ENCODE data around the gene TFPI.

DNA sequence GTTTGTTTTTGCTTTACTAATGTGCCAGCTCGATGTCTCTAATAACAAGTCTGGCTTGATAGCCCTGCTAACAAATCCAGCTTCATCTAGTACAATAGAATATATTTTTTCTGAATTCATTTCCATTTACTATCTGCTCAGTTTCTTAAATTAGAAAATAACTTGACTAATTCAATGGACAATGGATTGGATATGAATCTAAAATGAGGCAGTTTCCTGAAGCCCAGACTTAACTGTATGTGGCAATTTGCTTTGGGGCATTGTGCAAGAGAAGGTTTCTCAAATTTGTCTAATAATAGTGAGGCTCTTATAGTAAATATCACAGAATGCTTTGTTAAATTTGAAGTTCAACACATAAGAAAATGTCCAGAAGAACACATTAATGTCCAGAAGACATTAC lies 132.0 kb downstream of the TFPI start:
- TF ChIP-seq CHD7 (IDR thresholded peaks at IDR 0.05; ENCODE audit: insufficient replicate concordance, low read length) (no peak), HDAC2 (IDR thresholded peaks at IDR 0.05; ENCODE audit: borderline replicate concordance in 1 of 2, low read depth in 2 of 2, low read length in 2 of 2) (no peak), BCL11A (IDR thresholded peaks at IDR 0.05; ENCODE audit: low read depth in 2 of 2, low read length in 2 of 2) (no peak), CTCF (IDR thresholded peaks at IDR 0.05; ENCODE audit: control extremely low read depth in 1 of 3, insufficient read depth in 1 of 3, low read depth in 1 of 3, low read length in 3 of 3) (no peak), EZH2 (IDR thresholded peaks at IDR 0.05; ENCODE audit: low read depth, low read length, severe bottlenecking) (no peak), POLR2AphosphoS5 (IDR thresholded peaks at IDR 0.05; ENCODE audit: low read depth, low read length) (no peak), EP300 (IDR thresholded peaks at IDR 0.05; ENCODE audit: borderline replicate concordance in 1 of 2, low read depth in 2 of 2, low read length in 2 of 2) (no peak), SP1 (IDR thresholded peaks at IDR 0.05; ENCODE audit: low read depth, low read length) (no peak), SIN3A (conservative IDR thresholded peaks at IDR 0.05 in 1 of 2, IDR thresholded peaks at IDR 0.05 in 1 of 2; ENCODE audit: low read depth in 1 of 2, low read length in 2 of 2) (no peak), RNF2 (IDR thresholded peaks at IDR 0.05; ENCODE audit: borderline replicate concordance, low read depth, low read length, missing control alignments, poor library complexity, severe bottlenecking) (no peak), PHF8 (conservative IDR thresholded peaks at IDR 0.05; ENCODE audit: low read depth, low read length) (no peak), SIX5 (IDR thresholded peaks at IDR 0.05; ENCODE audit: low read depth, low read length) (no peak), HDAC6 (IDR thresholded peaks at IDR 0.05; ENCODE audit: low read depth, low read length) (no peak)
